K562 (cell line): ENCODE data around the gene TM7SF2. TPM values are rescaled to one million over a fixed set of nuclear protein-coding genes. Genes with fewer than 3 reads are reported as not detected.

Source experiments
- ATAC-seq: fragments of 200-7000 bp; cut with Tn5 transposase; 3 replicates; pipeline ENCODE4 v1.9.1; 2020; ENCODE audit warnings: moderate library complexity
- BruUV-seq: library from RNA; stranded (reverse); fragments of 400-500 nt; replicated peaks from 2 replicates; lab custom pipeline; 2021; lab: Mats Ljungman, UMichigan
- CTCF ChIA-PET: fragments of 300-600 bp; formaldehyde crosslinking; extraction: SDS; loops from one replicate; lab custom pipeline; 2021; ENCODE audit warnings: low intra/inter-chr PET ratio; lab: Yijun Ruan, JAX
- POLR2A ChIA-PET: fragments of 300-600, 350-650 bp; sonication (Branson Sonifier 250); formaldehyde crosslinking; extraction: SDS; loops from one replicate; lab custom pipeline; 2021; ENCODE audit warnings: antibody characterized with exemption, inconsistent platforms; lab: Yijun Ruan, JAX
- DNase-seq, 4 experiments: peaks; one replicate each; pipeline versions ENCODE4 v3.0.0 to v3.0.0-alpha.2; 2011 to 2018; ENCODE audit warnings: low spot score in 3 of 4, mixed read lengths in 3 of 4; ENCODE audit errors: extremely low read depth in 1 of 4
- FAIRE-seq: peaks from 2 replicates; lab custom pipeline; 2011; peaks lifted over from hg19 to GRCh38; lab: Jason Lieb, UNC
- H2AFZ ChIP-seq: 2 replicates; pipeline ENCODE4 v1.6.0; 2011; ENCODE audit warnings: low read depth, low read length, control low read depth, inconsistent platforms
- H3K27ac ChIP-seq: fragments of 200-600 bp; 3 replicates; pipeline ENCODE4 v1.8.0; 2011; ENCODE audit warnings: low read depth, mild to moderate bottlenecking, control low read depth, inconsistent platforms, low read length, moderate library complexity, mixed read lengths; ENCODE audit errors: extremely low read depth
- H3K27me3 ChIP-seq, 2 experiments: fragments of 300-600 bp in 1 of 2; 2 replicates in 1 of 2; 3 replicates in 1 of 2; pipeline versions ENCODE4 v1.6.0 to v1.8.0; 2011; ENCODE audit warnings: inconsistent platforms in 2 of 2, low read length in 2 of 2, mild to moderate bottlenecking in 1 of 2, mixed read lengths in 1 of 2, moderate library complexity in 1 of 2; ENCODE audit not compliant: control insufficient read depth in 2 of 2, insufficient read depth in 2 of 2
- H3K36me3 ChIP-seq: fragments of 300-600 bp; 3 replicates; pipeline ENCODE4 v1.8.0; 2011; ENCODE audit warnings: mild to moderate bottlenecking, low read length, inconsistent platforms; ENCODE audit not compliant: control insufficient read depth, insufficient read depth
- H3K4me1 ChIP-seq, 2 experiments: fragments of 200-600 bp in 1 of 2; replicated peaks in 1 of 2; 2 replicates in 1 of 2; 3 replicates in 1 of 2; pipeline versions ENCODE4 v1.5.1 to v1.8.0; 2011; ENCODE audit warnings: inconsistent platforms in 2 of 2, low read length in 2 of 2, mild to moderate bottlenecking in 1 of 2, mixed read lengths in 1 of 2, moderate library complexity in 1 of 2; ENCODE audit not compliant: control insufficient read depth in 2 of 2, insufficient read depth in 2 of 2
- H3K4me2 ChIP-seq: 2 replicates; pipeline ENCODE4 v1.6.1; 2011; ENCODE audit warnings: low read length, control low read depth, inconsistent platforms, mixed read lengths; ENCODE audit not compliant: insufficient read depth
- H3K4me3 ChIP-seq: fragments of 200-600 bp; sonication (generic), shearing (Covaris generic); 2 replicates; pipeline ENCODE4 v1.5.1; 2016; ENCODE audit warnings: control low read depth, inconsistent platforms
- H3K79me2 ChIP-seq: fragments of 200-600 bp; 3 replicates; pipeline ENCODE4 v1.8.0; 2011; ENCODE audit warnings: low read length, inconsistent platforms; ENCODE audit not compliant: control insufficient read depth, insufficient read depth
- H3K9ac ChIP-seq, 2 experiments: 2 replicates each; pipeline versions ENCODE4 v1.6.0 to v1.6.1; 2011; ENCODE audit warnings: low read depth in 2 of 2, low read length in 2 of 2, control low read depth in 1 of 2, inconsistent platforms in 1 of 2, mild to moderate bottlenecking in 1 of 2, mixed read lengths in 1 of 2; ENCODE audit not compliant: insufficient read depth in 1 of 2
- H3K9me1 ChIP-seq: one replicate; pipeline ENCODE4 v1.6.0; 2011; ENCODE audit warnings: inconsistent platforms, mild to moderate bottlenecking, low read length, moderate library complexity; ENCODE audit not compliant: control insufficient read depth, insufficient read depth
- H3K9me3 ChIP-seq: replicated peaks from 2 replicates; pipeline ENCODE4 v1.5.1; 2011; ENCODE audit warnings: low read depth, low read length, inconsistent platforms; ENCODE audit not compliant: control insufficient read depth, insufficient read depth
- H4K20me1 ChIP-seq: replicated peaks from 2 replicates; pipeline ENCODE4 v1.6.1; 2011; ENCODE audit warnings: low read length, inconsistent platforms, mixed read lengths; ENCODE audit not compliant: control insufficient read depth, insufficient read depth
- BDP1 ChIP-seq: IDR thresholded peaks from 3 replicates; pipeline ENCODE4 v1.6.1; 2011; ENCODE audit not compliant: insufficient read length, insufficient read depth
- CHD4 ChIP-seq: fragments of 200-600 bp; sonication (generic); IDR thresholded peaks from 3 replicates; pipeline ENCODE4 v1.6.1; 2012; ENCODE audit warnings: low read depth, mild to moderate bottlenecking, mixed read lengths, low read length, inconsistent platforms; ENCODE audit not compliant: insufficient read depth, insufficient replicate concordance, poor library complexity, severe bottlenecking
- EZH2 ChIP-seq: IDR thresholded peaks from 2 replicates; pipeline ENCODE4 v1.6.1; 2012; ENCODE audit warnings: low read depth, mild to moderate bottlenecking, inconsistent platforms, low read length, borderline replicate concordance
- MCM3 ChIP-seq: fragments of 450-650 bp; IDR thresholded peaks from 2 replicates; pipeline ENCODE4 v1.6.1; 2016
- NEUROD1 ChIP-seq: fragments of 150-350 bp; IDR thresholded peaks from 2 replicates; pipeline ENCODE4 v1.6.1; 2014; ENCODE audit warnings: borderline replicate concordance, low read length, low read depth; ENCODE audit not compliant: partially characterized antibody
- NR2C1 ChIP-seq, 2 experiments: fragments of 450-650 bp; IDR thresholded peaks; 2 replicates each; pipeline ENCODE4 v1.6.1; 2017; ENCODE audit warnings: mild to moderate bottlenecking in 2 of 2, antibody characterized with exemption in 1 of 2, inconsistent platforms in 1 of 2, missing compliant biosample characterization in 1 of 2, missing genetic modification characterization in 1 of 2
- POLR2G ChIP-seq: fragments of 200-400 bp; formaldehyde crosslinking; IDR thresholded peaks from 2 replicates; pipeline ENCODE4 v1.6.1; 2017; ENCODE audit warnings: low read depth, mild to moderate bottlenecking, antibody characterized with exemption, low read length, moderate library complexity
- POLR2H ChIP-seq: IDR thresholded peaks from 2 replicates; pipeline ENCODE4 v1.6.1; 2016; ENCODE audit warnings: missing genetic modification characterization, low read depth, mild to moderate bottlenecking, control low read depth, missing compliant biosample characterization, moderate library complexity
- SMAD4 ChIP-seq: fragments of 250-450 bp; sonication (Bioruptor Pico); conservative IDR thresholded peaks from 2 replicates; pipeline ENCODE4 v1.8.0; 2021; ENCODE audit warnings: inconsistent platforms, mild to moderate bottlenecking, moderate library complexity
- SRSF9 ChIP-seq: fragments of 200-400 bp; formaldehyde crosslinking; IDR thresholded peaks from 2 replicates; pipeline ENCODE4 v1.6.1; 2017; ENCODE audit warnings: low read depth, low read length, borderline replicate concordance
- TOE1 ChIP-seq, 2 experiments: fragments of 450-650 bp in 1 of 2; sonication (generic) in 1 of 2; formaldehyde crosslinking in 1 of 2; IDR thresholded peaks; 2 replicates each; pipeline versions ENCODE4 v1.7.1 to v1.8.0; 2016 to 2022; ENCODE audit warnings: borderline replicate concordance in 2 of 2, mild to moderate bottlenecking in 2 of 2, antibody characterized with exemption in 1 of 2, inconsistent platforms in 1 of 2, low read depth in 1 of 2, missing genetic modification reagents in 1 of 2, moderate library complexity in 1 of 2
- ZBED1 ChIP-seq: IDR thresholded peaks from 2 replicates; pipeline ENCODE4 v1.6.1; 2014
- ZNF644 ChIP-seq: fragments of 200-800 bp; sonication (Bioruptor generic); IDR thresholded peaks from 2 replicates; pipeline ENCODE4 v1.6.1; 2016; ENCODE audit warnings: low read depth, missing genetic modification characterization, missing compliant biosample characterization
- WGBS: fragments of 100-300 bp; shearing (Covaris generic); methylation state at CpG from one replicate; pipeline ENCODE4 v1.1.6; 2016; ENCODE audit warnings: low coverage, mixed read lengths; ENCODE audit not compliant: insufficient coverage; ENCODE audit errors: missing lambda C conversion rate; 5-methylcytosine and 5-hydroxymethylcytosine counted together
- in situ Hi-C: fragments of 300-500 bp; cut with MboI; formaldehyde crosslinking; loops from 4 replicates; pipeline ENCODE4 v1.15.0; 2018; ENCODE audit warnings: inconsistent platforms, mixed read lengths
- intact Hi-C: fragments of 100-400 bp; cut with micrococcal nuclease; formaldehyde crosslinking; loops from 2 replicates; pipeline ENCODE4 v1.14.2; 2022
- polyA plus RNA-seq, 8 experiments: library from polyadenylated mRNA; depleted of rRNA in 4 of 8; stranded (reverse) in 5 of 8; unstranded in 3 of 8; fragments of >200 nt; fragmentation: Nextera tagmentation in 2 of 8; fragmentation: Illumina TruSeq in 1 of 8; extraction: Ambion mirVana in 2 of 8; extraction: Trizol in 1 of 8; gene quantifications; 2 replicates each; pipeline versions ENCODE4 v1.2.1 to v1.2.3, GENCODE V29; 2011 to 2014; ENCODE audit warnings: inconsistent platforms in 1 of 8, missing spikeins in 1 of 8
- total RNA-seq, 7 experiments: library from RNA; depleted of rRNA in 6 of 7; stranded (reverse); fragments of >200 nt in 6 of 7; fragmentation: Illumina TruSeq in 2 of 7; extraction: Trizol in 2 of 7; gene quantifications; 2 replicates each; pipeline versions ENCODE4 v1.2.1 to v1.2.3, GENCODE V29; 2011 to 2021; ENCODE audit warnings: low replicate concordance in 1 of 7
- TF ChIP-seq, protein P1 (sequence below): sonication (generic); formaldehyde crosslinking; IDR thresholded peaks from 2 replicates; pipeline ENCODE4 v1.8.0; 2023; ENCODE audit warnings: mild to moderate bottlenecking, missing genetic modification reagents
- TF ChIP-seq, protein P2 (sequence below): sonication (generic); formaldehyde crosslinking; IDR thresholded peaks from 2 replicates; pipeline ENCODE4 v1.8.0; 2022; ENCODE audit warnings: mild to moderate bottlenecking, missing genetic modification reagents
- TF ChIP-seq, protein P3 (sequence below): fragments of 200-800 bp; sonication (Bioruptor generic); IDR thresholded peaks from 2 replicates; pipeline ENCODE4 v1.6.1; 2017; ENCODE audit warnings: missing genetic modification characterization, missing compliant biosample characterization

TM7SF2 gene
- total and polyA plus RNA-seq, 9 of the 15 experiments (the other 6 are each of a cell fraction or from before 2014, with no cell fraction given): 1.2 to 22.0 (median 14.3) TPM

DNA sequence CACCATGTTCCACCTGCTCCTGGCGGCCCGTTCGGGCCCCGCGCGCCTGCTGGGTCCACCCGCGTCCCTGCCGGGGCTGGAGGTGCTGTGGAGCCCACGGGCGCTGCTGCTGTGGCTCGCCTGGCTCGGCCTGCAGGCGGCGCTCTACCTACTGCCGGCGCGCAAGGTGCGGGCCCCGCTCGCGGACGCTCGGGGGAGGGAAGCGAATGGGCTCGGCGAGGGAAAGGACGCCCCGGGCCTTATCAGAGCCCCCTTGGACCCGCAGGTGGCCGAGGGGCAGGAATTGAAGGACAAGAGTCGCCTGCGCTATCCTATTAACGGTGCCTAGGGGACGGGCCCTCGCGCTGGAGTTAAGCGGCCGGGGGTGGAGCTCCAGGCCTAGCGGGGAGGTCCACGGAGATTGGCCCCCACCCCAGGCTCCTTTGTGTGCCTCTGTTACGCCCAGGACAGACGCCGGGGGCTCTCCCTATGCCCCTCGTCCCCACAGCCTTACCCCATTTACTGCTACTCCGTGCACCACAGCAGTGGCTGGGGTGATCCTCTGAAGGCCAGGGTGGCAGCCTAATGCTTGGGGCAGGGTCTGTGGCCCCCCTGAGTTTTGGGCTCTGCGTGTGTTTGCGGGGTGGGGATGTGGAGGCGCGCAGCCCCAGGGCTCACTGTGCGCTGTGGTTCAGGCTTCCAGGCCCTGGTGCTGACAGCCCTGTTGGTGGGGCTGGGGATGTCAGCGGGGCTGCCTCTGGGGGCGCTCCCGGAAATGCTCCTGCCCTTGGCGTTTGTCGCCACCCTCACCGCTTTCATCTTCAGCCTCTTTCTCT is 1.1 kb downstream of the TM7SF2 start:
- H3K9me3 ChIP-seq: no peaks in the 10 kb centered on the region
- POLR2A ChIA-PET: interaction anchor here (0.6 to 7.2 kb wide), 15 partner anchors 7 to 334 kb away, joined by 3 to 92 read pairs (median 4); partner anchors contain the start of genes CAPN1, CDC42EP2, FAU and GPHA2
- WGBS: 4% methylated on average over 49 of the region's 57 CpGs
- H3K9ac ChIP-seq: peak overlapping the region; percentile 78 to 89
- peak; percentile 55 for FAIRE-seq
- peak overlapping the region; percentile 89 for H2AFZ ChIP-seq
- peaks cover 26% of the 10 kb centered on the region for H3K79me2 ChIP-seq
- peak overlapping the region; percentile 79 for H3K27ac ChIP-seq
- ATAC-seq: peak; percentile 75
- peak; percentile 64 to 82 (median 74) for DNase-seq
- intact Hi-C loops (loop anchor here (5.0 to 10.0 kb wide), 3 partner anchors 202 to 265 kb away; partner anchors contain the start of gene CDC42EP2), in situ Hi-C loops (no loop called here)
- BruUV-seq: no TSS peak
- peak overlapping the region; percentile 44 for H3K4me3 ChIP-seq
- peaks cover 29 to 66% of the 10 kb centered on the region in 2 experiments for H3K4me1 ChIP-seq
- H3K36me3 ChIP-seq: peaks cover 35% of the 10 kb centered on the region
- peak overlapping the region; percentile 93 for H3K4me2 ChIP-seq
- no peaks in the 10 kb centered on the region for H3K27me3 ChIP-seq
- CTCF ChIA-PET: interaction anchor here (0.6 to 2.5 kb wide), 3 partner anchors 9 to 99 kb away, joined by 3 to 19 read pairs (median 5); partner anchors contain the start of genes ARL2, CAPN1, FAU and MRPL49
- H3K9me1 ChIP-seq: no peaks in the 10 kb centered on the region
- H4K20me1 ChIP-seq: no peaks in the 10 kb centered on the region
- TF ChIP-seq, protein P1, sequence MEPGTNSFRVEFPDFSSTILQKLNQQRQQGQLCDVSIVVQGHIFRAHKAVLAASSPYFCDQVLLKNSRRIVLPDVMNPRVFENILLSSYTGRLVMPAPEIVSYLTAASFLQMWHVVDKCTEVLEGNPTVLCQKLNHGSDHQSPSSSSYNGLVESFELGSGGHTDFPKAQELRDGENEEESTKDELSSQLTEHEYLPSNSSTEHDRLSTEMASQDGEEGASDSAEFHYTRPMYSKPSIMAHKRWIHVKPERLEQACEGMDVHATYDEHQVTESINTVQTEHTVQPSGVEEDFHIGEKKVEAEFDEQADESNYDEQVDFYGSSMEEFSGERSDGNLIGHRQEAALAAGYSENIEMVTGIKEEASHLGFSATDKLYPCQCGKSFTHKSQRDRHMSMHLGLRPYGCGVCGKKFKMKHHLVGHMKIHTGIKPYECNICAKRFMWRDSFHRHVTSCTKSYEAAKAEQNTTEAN (CRISPR knock-in tag): no peak
- TF ChIP-seq NR2C1 (IDR thresholded peaks at IDR 0.05) (no peak), NR2C1 (tag; IDR thresholded peaks at IDR 0.05) (no peak), EZH2 (no peak), TOE1 (IDR thresholded peaks at IDR 0.05; ENCODE audit: borderline replicate concordance) (0 out of 2 replicates have a peak, but pooled peaks have one; percentile 38), TOE1 (CRISPR knock-in tag; IDR thresholded peaks at IDR 0.05; ENCODE audit: borderline replicate concordance, low read depth) (no peak), SRSF9 (no peak), POLR2H (no peak), ZBED1 (no peak), POLR2G (peak; percentile 80), SMAD4 (CRISPR knock-in tag) (peak; percentile 56), ZNF644 (tag) (no peak), NEUROD1 (no peak), BDP1 (no peak), MCM3 (no peak), CHD4 (no peak)
- TF ChIP-seq, protein P2, sequence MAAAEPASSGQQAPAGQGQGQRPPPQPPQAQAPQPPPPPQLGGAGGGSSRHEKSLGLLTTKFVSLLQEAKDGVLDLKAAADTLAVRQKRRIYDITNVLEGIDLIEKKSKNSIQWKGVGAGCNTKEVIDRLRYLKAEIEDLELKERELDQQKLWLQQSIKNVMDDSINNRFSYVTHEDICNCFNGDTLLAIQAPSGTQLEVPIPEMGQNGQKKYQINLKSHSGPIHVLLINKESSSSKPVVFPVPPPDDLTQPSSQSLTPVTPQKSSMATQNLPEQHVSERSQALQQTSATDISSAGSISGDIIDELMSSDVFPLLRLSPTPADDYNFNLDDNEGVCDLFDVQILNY (CRISPR knock-in tag): no peak
- TF ChIP-seq, protein P3, sequence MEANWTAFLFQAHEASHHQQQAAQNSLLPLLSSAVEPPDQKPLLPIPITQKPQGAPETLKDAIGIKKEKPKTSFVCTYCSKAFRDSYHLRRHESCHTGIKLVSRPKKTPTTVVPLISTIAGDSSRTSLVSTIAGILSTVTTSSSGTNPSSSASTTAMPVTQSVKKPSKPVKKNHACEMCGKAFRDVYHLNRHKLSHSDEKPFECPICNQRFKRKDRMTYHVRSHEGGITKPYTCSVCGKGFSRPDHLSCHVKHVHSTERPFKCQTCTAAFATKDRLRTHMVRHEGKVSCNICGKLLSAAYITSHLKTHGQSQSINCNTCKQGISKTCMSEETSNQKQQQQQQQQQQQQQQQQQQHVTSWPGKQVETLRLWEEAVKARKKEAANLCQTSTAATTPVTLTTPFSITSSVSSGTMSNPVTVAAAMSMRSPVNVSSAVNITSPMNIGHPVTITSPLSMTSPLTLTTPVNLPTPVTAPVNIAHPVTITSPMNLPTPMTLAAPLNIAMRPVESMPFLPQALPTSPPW (CRISPR knock-in tag): peak; percentile 75
